HG03342 (cell line): Measurements from ENCODE around the gene LAPTM5.

Source experiments
- ATAC-seq: cut with Tn5 transposase; IDR thresholded peaks from one replicate; pipeline ENCODE4 v1.9.1; 2021; ENCODE audit warnings: mild to moderate bottlenecking, moderate library complexity; ENCODE audit not compliant: unreplicated experiment

Gene LAPTM5

DNA sequence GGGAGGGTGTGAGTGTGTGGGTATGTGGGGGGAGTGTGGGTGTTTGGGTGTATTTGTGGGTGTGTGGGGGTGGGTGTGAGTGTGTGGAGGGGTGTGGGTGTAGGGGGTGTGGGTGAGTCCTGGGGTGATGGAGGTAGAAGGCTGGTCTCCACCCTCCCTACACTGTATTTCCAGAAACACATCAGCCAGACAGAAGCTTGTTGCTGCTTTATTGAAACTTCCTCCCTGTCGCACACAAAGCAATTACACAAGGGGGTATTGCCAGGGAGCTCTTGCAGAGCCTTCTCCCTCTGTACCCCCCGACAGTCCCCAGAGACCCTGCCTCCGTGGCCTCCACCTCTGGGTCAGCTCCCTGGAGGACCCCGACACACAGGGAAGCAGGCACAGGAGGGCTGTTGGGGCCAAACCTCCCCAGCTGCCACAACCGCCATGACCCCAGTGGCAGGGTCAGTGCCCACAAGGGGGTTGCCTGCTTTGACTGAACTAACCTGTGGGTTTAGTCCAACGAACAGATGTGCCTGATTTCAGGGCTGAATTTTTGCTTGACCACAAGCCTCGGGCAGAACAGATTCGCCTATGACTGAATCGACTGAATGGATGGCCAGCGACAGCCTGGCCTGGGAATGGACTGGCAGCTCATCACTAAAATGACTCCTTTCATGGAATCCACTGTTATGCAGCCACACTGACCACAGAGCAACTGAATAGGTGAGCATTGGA lies 25.1 kb downstream of the LAPTM5 start:
- ATAC-seq, result no peak

GRCh38 chr1:30731806-30732276 lies 25.7 kb downstream of the LAPTM5 start:
- no peak for ATAC-seq

GRCh38 chr1:30731109-30731805 lies 26.3 kb downstream of the LAPTM5 start:
- ATAC-seq, result no peak

- no peak for ATAC-seq
These were observed 27.0 kb downstream of the LAPTM5 start for GRCh38 chr1:30730346-30731108.

- ATAC-seq, result no peak
These were observed 27.7 kb downstream of the LAPTM5 start for GRCh38 chr1:30729901-30730300.

GRCh38 chr1:30728832-30729638 lies 28.5 kb downstream of the LAPTM5 start:
- ATAC-seq, result no peak

- ATAC-seq, result no peak
These were observed 29.2 kb downstream of the LAPTM5 start for GRCh38 chr1:30728340-30728739.

- no peak for ATAC-seq
These were observed 29.8 kb downstream of the LAPTM5 start for GRCh38 chr1:30727824-30728223.

GRCh38 chr1:30726773-30727684 lies 30.5 kb downstream of the LAPTM5 start:
- ATAC-seq, result no peak

DNA sequence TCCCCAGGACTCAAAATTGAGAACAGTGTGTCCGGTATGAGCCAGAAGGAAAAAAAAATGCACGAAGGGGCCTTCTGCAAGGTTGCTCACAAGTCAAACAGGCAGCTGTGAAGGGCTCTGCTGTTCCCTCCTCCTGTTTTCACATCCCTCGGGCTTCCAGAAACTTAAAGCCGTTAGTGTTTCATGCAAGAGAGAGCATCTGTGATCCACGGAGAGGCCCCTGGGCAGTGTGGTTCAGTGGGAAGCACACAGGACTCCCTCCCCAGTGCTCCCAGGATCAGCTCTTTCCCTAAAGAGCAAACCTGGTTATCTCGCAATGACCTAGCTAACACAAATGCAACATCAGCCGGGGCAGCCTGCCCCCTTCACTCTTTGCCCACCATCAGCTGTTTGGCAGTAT lies 31.3 kb downstream of the LAPTM5 start:
- no peak for ATAC-seq

DNA sequence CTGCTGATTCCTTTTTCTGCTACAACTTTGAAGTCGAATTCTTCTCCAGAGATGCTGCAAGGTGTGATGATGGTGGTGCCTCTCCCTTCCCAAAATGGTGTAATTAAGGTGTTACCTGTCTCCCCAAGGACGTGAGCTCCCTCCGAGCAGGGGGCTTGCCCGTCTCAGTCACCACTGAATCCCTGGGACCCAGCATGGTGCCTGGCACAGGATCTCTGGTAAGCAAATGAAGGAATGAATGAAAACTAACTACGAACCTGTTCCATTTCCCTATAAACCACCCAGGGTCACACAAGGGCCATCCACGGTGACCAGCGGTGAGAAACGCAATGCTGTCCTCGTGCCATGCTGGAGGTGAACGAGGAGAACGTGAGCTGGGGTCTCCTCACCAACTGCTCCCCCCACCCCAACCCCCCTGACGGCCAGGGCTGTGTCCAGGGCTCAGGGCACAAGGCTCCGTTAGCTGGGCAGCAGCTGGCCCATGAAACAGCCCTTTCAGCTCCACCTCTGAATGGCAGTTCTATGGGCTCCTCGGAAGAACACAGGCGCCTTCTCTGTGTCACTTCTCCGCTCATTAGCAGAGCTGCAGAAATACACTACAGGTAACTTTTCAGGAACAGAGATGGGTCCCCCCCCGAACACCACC lies 32.0 kb downstream of the LAPTM5 start:
- no peak for ATAC-seq

DNA sequence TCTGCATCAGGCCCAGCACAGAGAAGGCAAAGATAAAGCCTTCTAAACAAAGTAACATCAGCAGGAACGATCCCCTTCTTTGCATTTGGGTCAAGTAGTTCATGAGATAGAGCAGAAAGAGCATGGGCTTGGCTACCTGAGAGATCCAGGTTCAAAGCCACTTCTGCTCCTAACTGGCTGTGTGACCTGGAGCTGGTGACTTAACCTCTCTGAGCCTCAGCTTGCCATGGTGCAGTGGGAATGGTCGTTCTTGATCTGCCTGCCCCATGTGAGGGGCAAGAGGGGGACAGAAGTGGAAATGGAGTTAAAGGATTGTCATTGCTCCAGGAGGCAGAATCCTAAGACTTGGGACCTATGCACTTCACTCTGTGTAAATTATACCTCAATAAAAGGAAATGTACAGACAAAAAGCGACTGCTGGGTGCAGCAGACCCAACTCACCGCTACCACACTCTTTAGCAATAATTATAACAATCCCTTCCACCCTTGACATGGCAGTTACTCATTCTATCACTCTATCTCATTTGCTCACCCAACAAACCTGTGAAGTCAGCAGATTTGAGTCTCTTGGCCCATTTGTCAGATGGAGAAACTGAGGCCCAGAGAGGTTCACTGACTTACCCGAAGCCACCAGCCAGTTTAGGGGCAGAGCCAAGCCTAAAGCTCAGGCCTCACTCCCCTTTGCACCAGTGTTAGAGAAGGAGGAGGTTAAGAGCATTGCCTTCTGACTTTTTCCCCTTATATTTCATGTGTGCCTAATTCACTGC lies 32.7 kb downstream of the LAPTM5 start:
- no peak for ATAC-seq

DNA sequence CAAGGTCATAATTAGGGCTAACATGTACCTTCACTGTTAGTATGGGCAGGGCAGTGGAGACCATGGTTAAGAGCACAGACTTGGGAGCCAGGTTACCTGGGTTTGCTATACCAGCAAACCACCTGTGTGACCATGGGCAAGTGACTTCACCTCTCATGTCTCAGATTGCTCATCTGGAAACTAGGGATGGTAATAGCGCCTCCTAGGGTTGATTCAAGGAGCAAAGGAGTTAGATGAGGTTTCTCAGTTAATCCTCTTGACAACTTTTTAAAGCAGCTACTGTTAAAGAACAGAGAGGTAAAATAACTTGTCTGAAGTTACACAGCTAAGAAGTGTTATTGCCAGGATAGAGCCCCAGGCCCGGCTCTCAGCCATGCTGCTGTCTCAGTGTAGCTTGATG lies 33.4 kb downstream of the LAPTM5 start:
- ATAC-seq, result no peak

DNA sequence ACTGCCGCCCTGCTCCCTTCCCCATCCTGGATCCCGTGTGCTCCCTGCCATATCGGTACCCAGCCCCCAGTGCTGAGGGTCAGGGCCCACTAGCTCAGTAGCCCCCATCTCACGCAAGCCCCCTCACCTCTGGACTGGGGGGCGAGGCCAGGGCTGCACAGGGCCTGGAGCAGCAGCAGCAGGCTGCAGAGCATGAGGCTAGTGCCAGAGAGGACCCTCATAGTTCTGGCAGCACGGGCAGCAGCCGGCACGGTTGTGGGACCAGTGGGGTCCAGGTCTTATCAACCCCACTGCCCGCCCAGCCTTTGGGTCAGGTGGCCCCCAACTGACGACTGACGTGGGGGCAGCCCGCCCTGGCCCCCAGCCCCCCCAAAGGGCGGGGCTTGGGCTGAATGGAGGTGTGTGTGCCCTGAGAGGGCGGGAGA lies 34.2 kb downstream of the LAPTM5 start, which contains the start of gene MATN1:
MATN1 (minus strand) TSS at position 255 of the 425 bp plus-strand sequence; CDS start at position 221, 34 bp downstream.
- ATAC-seq, result no peak

DNA sequence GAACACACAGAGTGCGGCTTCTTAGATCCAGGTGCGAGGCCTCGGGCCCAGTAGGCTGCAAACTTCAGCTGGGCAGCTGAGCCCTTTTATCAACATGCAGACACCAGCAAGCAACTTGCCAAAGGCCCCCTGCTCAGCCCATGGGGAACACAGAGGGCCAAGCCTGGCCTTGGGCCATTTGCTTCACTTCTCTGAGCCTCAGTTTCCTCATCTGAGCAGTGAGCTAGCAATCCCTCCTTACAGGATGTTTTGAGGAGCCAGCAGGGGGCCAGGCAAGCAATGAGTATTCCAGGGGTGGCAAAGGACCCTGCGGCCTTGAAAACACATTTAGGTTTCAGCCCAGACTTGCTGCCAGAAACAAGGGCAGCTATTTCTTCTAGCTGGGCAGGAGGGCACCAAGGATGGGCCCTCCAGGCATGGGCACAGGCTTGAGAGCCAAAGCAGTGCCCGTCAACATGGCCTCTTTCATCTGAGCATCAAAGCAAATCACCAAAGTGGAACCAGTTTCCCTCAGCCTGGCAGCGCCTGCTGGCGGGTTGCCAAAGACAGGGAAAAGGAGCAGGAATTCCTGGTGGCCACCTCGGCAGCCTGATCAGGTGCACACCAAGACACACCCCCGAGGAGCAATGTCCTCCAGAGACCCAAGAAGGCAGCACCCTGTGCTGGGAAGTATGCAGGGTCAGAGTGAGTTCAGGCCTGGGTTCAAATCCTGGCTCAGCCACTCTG lies 35.6 kb downstream of the LAPTM5 start:
- no peak for ATAC-seq

GRCh38 chr1:30721341-30721793 lies 36.2 kb downstream of the LAPTM5 start:
- no peak for ATAC-seq
